B cell (primary cell): Measurements from ENCODE around the gene CTXND1. TPM values are rescaled to one million over a fixed set of nuclear protein-coding genes. Genes with fewer than 3 reads are reported as not detected.

Experiments
- ATAC-seq: fragments of 200-7000 bp; cut with Tn5 transposase; one replicate; pipeline ENCODE4 v1.10.0; 2021; ENCODE audit warnings: low read depth, mild to moderate bottlenecking, moderate number of reproducible peaks, moderate library complexity
- CTCF ChIA-PET: fragments of 350-600 bp; sonication (Branson Sonifier 250); formaldehyde crosslinking; loops from one replicate; lab custom pipeline; 2021; ENCODE audit warnings: antibody characterized with exemption, inconsistent platforms; lab: Charles Lee
- POLR2A ChIA-PET: fragments of 350-600 bp; sonication (Branson Sonifier 250); formaldehyde crosslinking; loops from one replicate; lab custom pipeline; 2021; ENCODE audit warnings: antibody characterized with exemption; lab: Charles Lee
- DNase-seq: peaks from one replicate; pipeline ENCODE4 v3.0.0; 2013
- H2AFZ ChIP-seq: 2 replicates; pipeline ENCODE4 v1.6.1; 2012; ENCODE audit warnings: mild to moderate bottlenecking, low read depth, low read length; ENCODE audit not compliant: insufficient read depth, poor library complexity, severe bottlenecking
- H3K27ac ChIP-seq, 2 donors: 1 replicate in 1 of 2; 2 replicates in 1 of 2; pipeline ENCODE4 v1.5.1; 2012 to 2013; ENCODE audit warnings: low read length in 2 of 2, mild to moderate bottlenecking in 2 of 2, moderate library complexity in 1 of 2
- H3K27me3 ChIP-seq, 4 experiments: fragments of 200-600 bp in 1 of 4; sonication (generic) in 1 of 4; replicated peaks in 1 of 4; 1 replicate in 2 of 4; 2 replicates in 2 of 4; pipeline versions ENCODE4 v1.6.1 to v1.7.0; 2013 to 2016; ENCODE audit warnings: low read length in 3 of 4, mild to moderate bottlenecking in 2 of 4, mixed read lengths in 1 of 4, moderate library complexity in 1 of 4; ENCODE audit not compliant: insufficient read depth in 4 of 4, control insufficient read depth in 3 of 4; ENCODE audit errors: control extremely low read depth in 1 of 4
- H3K36me3 ChIP-seq, 2 experiments: replicated peaks in 1 of 2; 1 replicate in 1 of 2; 2 replicates in 1 of 2; pipeline versions ENCODE4 v1.6.1 to v1.7.1; 2013; ENCODE audit warnings: low read length in 1 of 2; ENCODE audit not compliant: insufficient read depth in 2 of 2, control insufficient read depth in 1 of 2; ENCODE audit errors: control extremely low read depth in 1 of 2, extremely low read depth in 1 of 2
- H3K4me1 ChIP-seq, 2 donors: fragments of 200-600 bp in 1 of 2; sonication (generic) in 1 of 2; 1 replicate in 1 of 2; 2 replicates in 1 of 2; pipeline versions ENCODE4 v1.5.1 to v1.6.1; 2013 to 2017; ENCODE audit warnings: low read length in 2 of 2; ENCODE audit not compliant: control insufficient read depth in 2 of 2, insufficient read depth in 2 of 2
- H3K4me2 ChIP-seq: replicated peaks from 2 replicates; pipeline ENCODE3; 2012; ENCODE audit warnings: mild to moderate bottlenecking, low read depth, low read length; ENCODE audit not compliant: poor library complexity, severe bottlenecking
- H3K4me3 ChIP-seq, 5 experiments: fragments of 200-600 bp in 1 of 5; sonication (generic) in 1 of 5; 1 replicate in 3 of 5; 2 replicates in 2 of 5; pipeline versions ENCODE4 v1.5.1 to v1.7.0; 2011 to 2016; ENCODE audit warnings: low read length in 4 of 5, mild to moderate bottlenecking in 4 of 5, low read depth in 2 of 5, control low read depth in 1 of 5, moderate library complexity in 1 of 5; ENCODE audit not compliant: insufficient read depth in 1 of 5; ENCODE audit errors: control extremely low read depth in 1 of 5, extremely low read depth in 1 of 5
- H3K79me2 ChIP-seq: fragments of 200-600 bp; sonication (generic); one replicate; pipeline ENCODE4 v1.6.0; 2016; ENCODE audit warnings: low read length; ENCODE audit not compliant: control insufficient read depth, insufficient read depth
- H3K9ac ChIP-seq: fragments of 200-600 bp; sonication (generic); 2 replicates; pipeline ENCODE4 v1.6.1; 2017; ENCODE audit warnings: mild to moderate bottlenecking, low read length, moderate library complexity
- H3K9me3 ChIP-seq, 3 donors: one replicate each; pipeline versions ENCODE4 v1.6.1 to v1.7.1; 2013; ENCODE audit warnings: low read length in 2 of 3; ENCODE audit not compliant: control insufficient read depth in 2 of 3, insufficient read depth in 1 of 3; ENCODE audit errors: control extremely low read depth in 1 of 3
- H4K20me1 ChIP-seq: 2 replicates; pipeline ENCODE4 v1.6.0; 2012; ENCODE audit warnings: mild to moderate bottlenecking, low read length; ENCODE audit not compliant: insufficient read depth, control insufficient read depth, poor library complexity, severe bottlenecking
- H3K27ac Mint-ChIP-seq: one replicate; pipeline ENCODE4 v1.8.0; 2021; ENCODE audit warnings: mixed read lengths
- H3K27me3 Mint-ChIP-seq: one replicate; pipeline ENCODE4 v1.8.0; 2021; ENCODE audit warnings: mixed read lengths
- H3K4me1 Mint-ChIP-seq: one replicate; pipeline ENCODE4 v1.8.0; 2021; ENCODE audit warnings: mixed read lengths
- H3K4me3 Mint-ChIP-seq: one replicate; pipeline ENCODE4 v1.8.0; 2021; ENCODE audit warnings: mixed read lengths
- H3K9me3 Mint-ChIP-seq: one replicate; pipeline ENCODE4 v1.8.0; 2022; ENCODE audit warnings: mixed read lengths; ENCODE audit not compliant: insufficient read depth
- EZH2 ChIP-seq: IDR thresholded peaks from 2 replicates; pipeline ENCODE4 v1.6.1; 2012; ENCODE audit warnings: borderline replicate concordance, low read depth, mild to moderate bottlenecking, moderate library complexity, low read length; ENCODE audit not compliant: insufficient read depth, poor library complexity, severe bottlenecking
- WGBS: methylation state at CpG from one replicate; pipeline ENCODE4 v1.1.5; 2013; ENCODE audit warnings: missing lambda C conversion rate; ENCODE audit not compliant: insufficient coverage; 5-methylcytosine and 5-hydroxymethylcytosine counted together
- intact Hi-C: fragments of 100-400 bp; cut with micrococcal nuclease; formaldehyde crosslinking; loops from one replicate; pipeline ENCODE4 v1.10.0; 2022
- polyA plus RNA-seq: library from polyadenylated mRNA; depleted of rRNA; stranded (reverse); fragments of >200 nt; gene quantifications from 2 replicates; pipeline ENCODE4 v1.2.3, GENCODE V29; 2012
- total RNA-seq, 2 donors: library from RNA; stranded (reverse); fragments of 120-200 nt in 1 of 2; gene quantifications; 1 replicate in 1 of 2; 2 replicates in 1 of 2; pipeline versions ENCODE4 v1.2.3 to v1.2.4, GENCODE V29; 2013 to 2022
- TF ChIP-seq, protein P1 (sequence below): fragments of 200-600 bp; IDR thresholded peaks from one replicate; pipeline ENCODE4 v1.8.0; 2022; ENCODE audit warnings: antibody characterized with exemption, mild to moderate bottlenecking

The CTXND1 gene
- total and polyA plus RNA-seq, 2 donors (not counting 1 experiment from before 2014, with no cell fraction given): not detected

- Mint-ChIP-seq H3K4me3 (no peak overlapping the region), H3K9me3 (no peaks in the 10 kb centered on the region), H3K27ac (no peak overlapping the region), H3K27me3 (peaks cover 30% of the 10 kb centered on the region), H3K4me1 (no peaks in the 10 kb centered on the region)
- H3K9me3 ChIP-seq: no peaks in the 10 kb centered on the region
- H3K36me3 ChIP-seq: no peaks in the 10 kb centered on the region
- no peak overlapping the region for H3K4me2 ChIP-seq
- intact Hi-C loops: no loop called here
- ATAC-seq (no peak), DNase-seq (no peak)
- no peak overlapping the region for H2AFZ ChIP-seq
- H3K79me2 ChIP-seq: no peaks in the 10 kb centered on the region
- WGBS: 83% methylated on average over 2 of the region's 2 CpGs
- H3K4me1 ChIP-seq: no peaks in the 10 kb centered on the region
- H3K27ac ChIP-seq: no peak overlapping the region
- peaks cover 0 to 9% (median 2%) of the 10 kb centered on the region in 4 experiments for H3K27me3 ChIP-seq
- no peak overlapping the region for H3K9ac ChIP-seq
- TF ChIP-seq, protein P1, sequence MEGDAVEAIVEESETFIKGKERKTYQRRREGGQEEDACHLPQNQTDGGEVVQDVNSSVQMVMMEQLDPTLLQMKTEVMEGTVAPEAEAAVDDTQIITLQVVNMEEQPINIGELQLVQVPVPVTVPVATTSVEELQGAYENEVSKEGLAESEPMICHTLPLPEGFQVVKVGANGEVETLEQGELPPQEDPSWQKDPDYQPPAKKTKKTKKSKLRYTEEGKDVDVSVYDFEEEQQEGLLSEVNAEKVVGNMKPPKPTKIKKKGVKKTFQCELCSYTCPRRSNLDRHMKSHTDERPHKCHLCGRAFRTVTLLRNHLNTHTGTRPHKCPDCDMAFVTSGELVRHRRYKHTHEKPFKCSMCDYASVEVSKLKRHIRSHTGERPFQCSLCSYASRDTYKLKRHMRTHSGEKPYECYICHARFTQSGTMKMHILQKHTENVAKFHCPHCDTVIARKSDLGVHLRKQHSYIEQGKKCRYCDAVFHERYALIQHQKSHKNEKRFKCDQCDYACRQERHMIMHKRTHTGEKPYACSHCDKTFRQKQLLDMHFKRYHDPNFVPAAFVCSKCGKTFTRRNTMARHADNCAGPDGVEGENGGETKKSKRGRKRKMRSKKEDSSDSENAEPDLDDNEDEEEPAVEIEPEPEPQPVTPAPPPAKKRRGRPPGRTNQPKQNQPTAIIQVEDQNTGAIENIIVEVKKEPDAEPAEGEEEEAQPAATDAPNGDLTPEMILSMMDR: no peak
- TF ChIP-seq EZH2: no peak
- H4K20me1 ChIP-seq: no peaks in the 10 kb centered on the region
- H3K4me3 ChIP-seq: no peak overlapping the region
- ChIA-PET POLR2A (no interaction called here), CTCF (no interaction called here)
These were observed 52.6 kb downstream of the CTXND1 start for GRCh38 chr15:80199366-80199765.

DNA sequence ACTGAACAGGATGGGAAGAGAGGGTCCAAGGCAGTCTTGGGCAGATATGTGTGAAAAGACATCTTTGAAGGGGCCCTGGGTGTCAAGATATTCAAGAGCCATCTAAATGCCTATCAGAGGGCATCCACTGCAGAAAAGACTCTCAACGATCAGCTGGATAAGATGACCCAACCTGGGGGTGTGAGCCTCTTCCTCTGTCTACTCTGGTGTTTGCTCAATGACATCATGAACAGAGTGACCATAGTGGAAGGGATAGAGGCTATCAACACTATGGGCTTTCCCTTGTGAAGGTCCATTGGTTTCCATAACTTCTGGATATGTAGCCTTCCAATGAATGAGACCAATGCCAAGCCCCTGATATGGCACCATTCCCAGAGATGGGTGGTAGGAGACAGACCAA lies 57.1 kb downstream of the CTXND1 start:
- Histone ChIP-seq H3K36me3 (no peaks in the 10 kb centered on the region), H3K79me2 (no peaks in the 10 kb centered on the region), H3K9me3 (no peaks in the 10 kb centered on the region), H3K4me1 (no peaks in the 10 kb centered on the region), H3K4me3 (no peak overlapping the region), H3K4me2 (no peak overlapping the region), H4K20me1 (no peaks in the 10 kb centered on the region), H3K27me3 (peaks cover 0 to 9% (median 2%) of the 10 kb centered on the region in 4 experiments), H2AFZ (no peak overlapping the region), H3K27ac (no peak overlapping the region), H3K9ac (no peak overlapping the region)
- ATAC-seq (no peak), DNase-seq (no peak)
- no peaks in the 10 kb centered on the region for H3K9me3 Mint-ChIP-seq
- intact Hi-C loops: no loop called here
- ChIA-PET CTCF (no interaction called here), POLR2A (no interaction called here)
- WGBS: no CpG with 5 or more reads among the region's 1 CpG
- no peaks in the 10 kb centered on the region for H3K4me1 Mint-ChIP-seq
- no peak for TF ChIP-seq EZH2
- TF ChIP-seq, protein P1: no peak
- no peak overlapping the region for H3K4me3 Mint-ChIP-seq
- H3K27me3 Mint-ChIP-seq: peaks cover 18% of the 10 kb centered on the region
- H3K27ac Mint-ChIP-seq: no peak overlapping the region
